GM19099 (cell line): ENCODE results near the gene C2CD3.

Source experiments
- POLR2A ChIP-seq: IDR thresholded peaks from 3 replicates; pipeline ENCODE4 v1.6.1; 2011; ENCODE audit warnings: low read depth; ENCODE audit not compliant: insufficient read length; ENCODE audit errors: extremely low read depth

C2CD3 gene

GRCh38 chr11:74092425-74092824 lies 78.4 kb downstream of the C2CD3 start:
- TF ChIP-seq POLR2A, result no peak

GRCh38 chr11:74091549-74091948 lies 79.3 kb downstream of the C2CD3 start:
- TF ChIP-seq POLR2A, result no peak

- no peak for TF ChIP-seq POLR2A
Measured at GRCh38 chr11:74090701-74091100, 80.1 kb downstream of the C2CD3 start.

DNA sequence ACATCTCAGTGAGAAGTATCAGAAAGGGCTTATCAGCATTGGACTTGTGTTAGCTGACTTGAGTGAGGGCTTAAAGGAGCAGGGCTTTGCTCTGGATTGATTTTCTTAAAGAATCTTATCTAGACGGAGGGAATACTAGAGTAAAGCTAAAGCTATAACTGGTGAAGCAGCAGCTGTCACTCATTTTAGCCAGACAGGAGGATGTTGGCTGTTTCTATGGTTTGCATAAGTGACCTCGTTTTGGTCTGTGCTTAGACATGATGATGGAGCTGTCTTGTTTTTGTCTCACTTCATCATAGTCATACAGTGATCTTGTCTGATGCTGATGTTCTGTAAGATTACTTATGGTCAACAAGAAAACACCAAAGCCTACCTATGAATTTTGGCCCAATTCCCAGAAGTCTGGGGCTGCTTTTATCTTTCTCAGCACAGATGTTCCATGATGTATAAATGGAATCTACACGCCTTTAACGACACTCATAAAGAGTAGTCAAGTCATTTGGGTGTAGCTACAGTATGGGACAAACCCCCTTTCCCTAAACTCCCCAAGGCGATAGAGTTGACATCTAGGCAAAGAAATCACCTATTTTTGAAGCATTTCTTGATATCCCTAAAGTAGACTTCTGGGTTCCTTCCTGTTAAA lies 84.4 kb downstream of the C2CD3 start:
- TF ChIP-seq POLR2A, result no peak

DNA sequence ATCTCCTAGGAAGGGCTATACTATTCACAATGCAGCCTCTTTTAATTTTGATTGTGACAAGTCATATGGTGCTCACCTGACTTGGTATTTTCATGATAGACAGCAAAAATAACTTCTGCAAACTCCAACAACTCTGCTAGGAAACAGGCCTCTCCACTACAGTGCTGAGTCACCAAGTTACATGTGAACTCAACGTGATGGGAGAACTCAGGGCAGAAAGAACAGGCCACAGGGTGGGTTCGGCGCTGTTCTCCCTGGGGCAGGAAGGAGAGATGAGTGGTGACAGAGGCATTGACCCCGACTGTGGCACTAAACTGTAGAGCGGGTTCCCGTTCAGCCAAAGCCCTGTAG lies 85.3 kb downstream of the C2CD3 start:
- TF ChIP-seq POLR2A, result no peak

GRCh38 chr11:74084796-74085541 lies 85.8 kb downstream of the C2CD3 start:
- no peak for TF ChIP-seq POLR2A

GRCh38 chr11:74081428-74081827 lies 89.4 kb downstream of the C2CD3 start:
- TF ChIP-seq POLR2A, result no peak

DNA sequence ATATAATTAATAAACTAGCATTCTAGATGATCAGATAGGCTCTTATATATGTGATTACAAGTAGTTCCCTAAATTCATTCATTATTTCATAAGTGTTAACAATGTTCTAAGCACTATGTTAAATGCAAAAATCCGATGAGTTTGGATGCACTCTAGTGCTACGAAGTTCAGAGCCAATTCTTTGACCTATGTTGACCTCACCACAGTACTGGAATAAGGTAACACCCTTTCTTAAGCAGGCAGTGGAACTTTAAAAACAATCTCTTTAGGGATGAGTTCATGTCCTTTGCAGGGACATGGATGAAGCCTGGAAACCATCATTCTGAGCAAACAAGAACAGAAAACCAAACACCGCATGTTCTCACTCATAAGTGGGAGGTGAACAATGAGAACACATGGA lies 93.6 kb downstream of the C2CD3 start:
- TF ChIP-seq POLR2A, result no peak

GRCh38 chr11:74072721-74073120 lies 98.1 kb downstream of the C2CD3 start:
- no peak for TF ChIP-seq POLR2A

GRCh38 chr11:74072286-74072685 lies 98.5 kb downstream of the C2CD3 start:
- TF ChIP-seq POLR2A, result no peak

GRCh38 chr11:74070723-74071492 lies 99.9 kb downstream of the C2CD3 start:
- TF ChIP-seq POLR2A, result no peak

GRCh38 chr11:74069146-74070046 lies 101.4 kb downstream of the C2CD3 start:
- no peak for TF ChIP-seq POLR2A

DNA sequence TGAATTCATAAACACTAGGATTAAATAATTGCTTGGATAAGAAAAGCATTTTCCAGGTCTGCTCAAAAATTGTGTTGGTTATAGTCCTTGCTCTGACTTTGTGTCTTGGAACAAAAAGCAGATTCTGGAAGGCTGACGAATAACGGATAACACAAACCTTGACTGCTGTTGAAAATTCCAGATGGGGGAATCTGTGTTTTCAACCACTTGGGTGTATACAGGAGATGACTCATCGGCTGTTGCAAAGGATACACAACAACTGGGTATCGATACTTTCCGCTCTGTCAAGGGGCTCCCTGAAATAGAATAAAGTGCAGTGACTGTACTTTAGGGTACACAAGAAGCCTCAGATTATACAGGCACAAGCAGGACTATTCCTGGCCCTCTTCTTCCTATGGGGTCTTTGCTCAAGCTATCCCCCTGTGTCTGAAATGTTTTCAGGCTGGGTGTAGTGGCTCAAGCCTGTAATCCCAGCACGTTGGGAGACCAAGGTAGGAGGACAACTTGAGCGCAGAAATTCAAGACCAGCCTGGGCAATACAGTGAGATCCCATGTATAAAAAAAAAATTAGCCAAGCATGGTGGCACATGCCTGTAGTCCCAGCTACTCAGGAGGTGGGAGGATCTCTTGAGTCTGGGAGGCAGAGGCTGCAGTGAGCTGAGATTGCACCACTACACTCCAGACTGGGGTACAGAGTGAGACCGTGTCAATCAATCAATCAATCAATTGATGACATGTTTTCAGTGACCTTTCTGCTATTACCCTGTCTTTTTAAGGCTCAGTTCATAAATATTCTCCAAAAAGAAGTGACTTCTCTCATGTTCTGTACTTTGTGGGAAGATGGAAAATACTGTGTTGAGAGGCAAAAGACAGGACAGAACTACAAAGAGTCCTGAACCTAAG lies 113.3 kb downstream of the C2CD3 start:
- no peak for TF ChIP-seq POLR2A

GRCh38 chr11:74055938-74056337 lies 114.9 kb downstream of the C2CD3 start:
- TF ChIP-seq POLR2A, result no peak
